WTC11 (cell line): ENCODE measurements around the gene ZNF333.

ENCODE experiments used
- AFF4 ChIP-seq: sonication (generic); formaldehyde crosslinking; IDR thresholded peaks from 2 replicates; pipeline ENCODE4 v1.8.1; 2023; ENCODE audit warnings: mild to moderate bottlenecking, missing genetic modification reagents, borderline replicate concordance
- CTCF ChIP-seq: fragments of 200-600 bp; IDR thresholded peaks from 2 replicates; pipeline ENCODE4 v1.8.0; 2022; ENCODE audit warnings: antibody characterized with exemption
- ELF4 ChIP-seq: sonication (generic); formaldehyde crosslinking; IDR thresholded peaks from 2 replicates; pipeline ENCODE4 v1.8.1; 2022; ENCODE audit warnings: low read depth, mild to moderate bottlenecking, moderate library complexity, missing genetic modification reagents
- ESRRA ChIP-seq: sonication (generic); formaldehyde crosslinking; IDR thresholded peaks from 2 replicates; pipeline ENCODE4 v1.8.1; 2022; ENCODE audit warnings: mild to moderate bottlenecking, missing genetic modification reagents, borderline replicate concordance
- IRF1 ChIP-seq: sonication (generic); formaldehyde crosslinking; IDR thresholded peaks from 2 replicates; pipeline ENCODE4 v1.8.0; 2023; ENCODE audit warnings: missing genetic modification reagents
- JUN ChIP-seq: sonication (generic); formaldehyde crosslinking; IDR thresholded peaks from 2 replicates; pipeline ENCODE4 v1.8.0; 2023; ENCODE audit warnings: mild to moderate bottlenecking, missing genetic modification reagents
- MLX ChIP-seq: sonication (generic); formaldehyde crosslinking; IDR thresholded peaks from 2 replicates; pipeline ENCODE4 v1.8.1; 2023; ENCODE audit warnings: mild to moderate bottlenecking, missing genetic modification reagents, moderate library complexity
- NFE2L1 ChIP-seq: sonication (generic); formaldehyde crosslinking; IDR thresholded peaks from 2 replicates; pipeline ENCODE4 v1.8.1; 2023; ENCODE audit warnings: missing genetic modification reagents
- NR2C2 ChIP-seq: sonication (generic); formaldehyde crosslinking; IDR thresholded peaks from 2 replicates; pipeline ENCODE4 v1.8.0; 2022; ENCODE audit warnings: mild to moderate bottlenecking, missing genetic modification reagents
- SP1 ChIP-seq: sonication (generic); formaldehyde crosslinking; conservative IDR thresholded peaks from 2 replicates; pipeline ENCODE4 v1.8.1; 2022; ENCODE audit warnings: missing genetic modification reagents
- TCF7 ChIP-seq: sonication (generic); formaldehyde crosslinking; IDR thresholded peaks from 2 replicates; pipeline ENCODE4 v1.8.0; 2022; ENCODE audit warnings: mild to moderate bottlenecking, low read depth, missing genetic modification reagents, moderate library complexity
- ZNF138 ChIP-seq: sonication (generic); formaldehyde crosslinking; conservative IDR thresholded peaks from 2 replicates; pipeline ENCODE4 v1.8.1; 2022; ENCODE audit warnings: mild to moderate bottlenecking, moderate library complexity, missing genetic modification reagents
- ZNF281 ChIP-seq: sonication (generic); formaldehyde crosslinking; IDR thresholded peaks from 2 replicates; pipeline ENCODE4 v1.8.0; 2023; ENCODE audit warnings: mild to moderate bottlenecking, missing genetic modification reagents
- ZNF423 ChIP-seq: fragments of 250-450 bp; sonication (Bioruptor Pico); IDR thresholded peaks from 2 replicates; pipeline ENCODE4 v2.1.2; 2022; ENCODE audit warnings: mild to moderate bottlenecking, moderate library complexity

GRCh38 chr19:14700711-14701375 is 11.0 kb downstream of the ZNF333 start:
- TF ChIP-seq CTCF (no peak), ZNF138 (CRISPR knock-in tag) (no peak), ESRRA (CRISPR knock-in tag) (no peak), ZNF423 (CRISPR knock-in tag) (no peak), ELF4 (CRISPR knock-in tag) (no peak), JUN (no peak), NR2C2 (CRISPR knock-in tag) (no peak), NFE2L1 (CRISPR knock-in tag) (no peak), AFF4 (CRISPR knock-in tag) (no peak), IRF1 (CRISPR knock-in tag) (no peak), MLX (CRISPR knock-in tag) (no peak), TCF7 (CRISPR knock-in tag) (no peak), SP1 (CRISPR knock-in tag) (no peak), ZNF281 (CRISPR knock-in tag) (no peak)
